ENCODE measurements around the gene SUPV3L1.
"Not testable (repeated sequence)": the region's sequence is repeated elsewhere in the genome, so short reads cannot be mapped to it uniquely, and the experiment has no call there.

The SUPV3L1 gene

DNA sequence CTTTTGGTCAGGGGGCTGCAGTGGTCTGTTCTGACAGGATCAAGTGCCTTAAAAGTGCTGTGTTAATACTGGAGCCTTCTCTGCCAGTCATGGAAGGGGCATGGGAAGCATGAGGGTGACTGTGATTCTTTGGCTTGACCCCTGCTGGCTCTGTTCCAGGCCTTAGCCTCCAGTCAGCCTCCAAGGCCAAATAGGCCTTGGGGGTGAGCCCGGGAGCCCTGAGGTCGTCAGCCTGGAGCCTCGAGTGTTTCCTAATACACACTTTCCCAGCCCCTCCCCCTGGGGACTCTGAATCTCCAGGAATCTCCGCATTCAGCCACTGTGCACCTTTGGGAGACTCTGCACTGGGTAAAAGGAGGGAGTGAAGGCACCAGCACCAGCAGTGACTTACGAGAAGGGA, 50.1 kb downstream of the SUPV3L1 start:
- no peak for DNase-seq

DNA sequence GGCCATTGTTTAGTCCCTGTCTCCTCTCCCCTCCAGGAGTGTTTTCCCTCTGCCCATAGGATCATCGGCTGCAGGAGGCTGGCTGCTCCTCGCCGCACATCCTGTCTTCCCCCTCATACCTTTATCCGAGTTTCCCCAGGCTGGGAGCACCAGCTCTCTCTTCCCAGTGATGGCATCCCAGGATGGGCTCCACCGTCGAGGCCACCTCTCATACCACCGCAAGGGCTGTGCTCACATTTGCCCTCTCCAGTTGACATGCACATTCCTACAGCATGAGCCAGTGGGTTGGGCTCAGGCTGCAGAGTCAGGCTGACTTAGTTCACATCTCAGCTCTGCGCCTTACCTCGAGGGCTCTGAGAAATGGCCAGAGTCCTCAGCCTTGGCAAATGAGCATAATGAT, 52.2 kb downstream of the SUPV3L1 start:
- no peak for DNase-seq

- DNase-seq: peak in 1 of 51 donors; percentile 18
These were observed 52.9 kb downstream of the SUPV3L1 start for GRCh38 chr10:69232736-69233480.

DNA sequence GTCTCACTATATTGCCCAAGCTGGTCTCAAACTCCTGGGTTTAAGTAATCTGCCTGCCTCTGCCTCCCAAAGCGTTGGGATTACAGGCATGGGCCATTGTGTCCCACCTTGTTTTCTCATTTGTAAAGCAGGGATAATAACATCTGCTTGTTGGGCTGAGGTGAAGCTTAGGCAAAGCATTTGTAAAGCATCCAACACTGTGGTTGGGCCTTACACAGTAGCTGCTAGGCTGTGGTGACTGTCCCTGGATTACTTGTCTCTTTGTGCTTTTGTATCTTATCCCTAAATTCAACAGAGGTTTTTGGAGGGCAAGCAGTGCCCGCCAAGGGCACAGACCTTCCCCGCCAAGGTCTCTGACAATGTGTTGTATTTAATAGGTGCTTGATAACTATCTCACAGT, 54.4 kb downstream of the SUPV3L1 start:
- DNase-seq: no peak

DNA sequence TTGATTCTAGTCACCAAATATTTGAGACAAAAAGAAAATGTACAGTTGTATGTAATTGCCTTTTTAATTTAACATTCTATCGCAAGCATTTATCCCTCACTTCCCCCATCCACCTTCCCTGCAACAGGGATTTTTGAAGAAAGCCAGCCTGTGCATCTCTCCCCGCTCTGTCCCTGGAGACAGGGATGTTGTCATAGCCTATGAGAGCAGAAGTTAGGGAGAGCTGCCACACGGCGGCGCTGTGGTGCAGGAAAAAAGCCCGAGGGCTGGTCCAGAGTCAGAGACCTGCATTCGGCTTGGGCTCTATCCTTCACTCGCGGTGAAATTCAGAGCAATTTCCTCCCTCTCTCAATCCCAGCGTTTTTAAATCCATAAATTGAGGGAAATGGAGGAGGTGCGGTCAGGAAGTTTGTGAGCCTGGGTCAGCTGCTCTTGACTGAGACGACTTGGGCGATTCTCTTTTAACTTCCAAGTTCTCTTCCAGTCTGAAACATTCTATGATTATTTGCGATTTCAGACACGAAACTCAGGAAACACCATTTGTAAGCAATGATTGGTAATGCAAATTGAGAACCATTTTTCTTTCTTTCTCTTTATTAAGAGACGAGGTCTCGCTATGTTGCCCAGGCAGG, 57.6 kb downstream of the SUPV3L1 start:
- peak in 49 of 51 donors; percentile 8 to 92 (median 72) for DNase-seq

GRCh38 chr10:69239136-69239535, 59.1 kb downstream of the SUPV3L1 start:
- no peak for DNase-seq

GRCh38 chr10:69239816-69240434, 59.9 kb downstream of the SUPV3L1 start:
- DNase-seq: no peak

GRCh38 chr10:69240455-69240854, 60.4 kb downstream of the SUPV3L1 start:
- no peak for DNase-seq

- DNase-seq: no peak
These were observed 61.5 kb downstream of the SUPV3L1 start for GRCh38 chr10:69241575-69241974.

- DNase-seq: no peak
These were observed 62.2 kb downstream of the SUPV3L1 start for GRCh38 chr10:69242040-69242851.

- peak in 49 of 51 donors; percentile 5 to 90 (median 55) for DNase-seq
These were observed 62.8 kb downstream of the SUPV3L1 start for GRCh38 chr10:69242852-69243212.

DNA sequence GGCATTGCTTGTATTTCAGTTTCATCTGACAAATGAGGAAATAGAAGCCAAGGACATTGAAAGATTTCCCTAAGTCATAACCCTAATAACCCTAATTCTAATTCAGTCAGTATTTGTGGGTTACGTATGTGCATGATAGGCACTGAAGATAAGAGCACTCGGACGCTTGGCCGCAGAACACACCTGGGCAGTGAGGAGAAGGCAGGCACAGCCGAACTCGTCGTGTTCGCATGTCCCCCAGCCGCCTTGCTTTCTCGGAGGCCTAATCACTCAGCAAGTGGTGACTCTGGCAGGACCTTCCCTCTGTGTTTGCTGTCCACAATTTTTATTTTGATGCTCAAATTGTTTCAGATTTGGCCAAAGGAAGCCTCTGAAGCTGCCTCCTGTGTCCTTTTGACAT, 63.8 kb downstream of the SUPV3L1 start:
- no peak for DNase-seq

GRCh38 chr10:69246036-69246435, 66.0 kb downstream of the SUPV3L1 start:
- no peak for DNase-seq

GRCh38 chr10:69246581-69247312, 66.7 kb downstream of the SUPV3L1 start:
- DNase-seq: no peak

DNA sequence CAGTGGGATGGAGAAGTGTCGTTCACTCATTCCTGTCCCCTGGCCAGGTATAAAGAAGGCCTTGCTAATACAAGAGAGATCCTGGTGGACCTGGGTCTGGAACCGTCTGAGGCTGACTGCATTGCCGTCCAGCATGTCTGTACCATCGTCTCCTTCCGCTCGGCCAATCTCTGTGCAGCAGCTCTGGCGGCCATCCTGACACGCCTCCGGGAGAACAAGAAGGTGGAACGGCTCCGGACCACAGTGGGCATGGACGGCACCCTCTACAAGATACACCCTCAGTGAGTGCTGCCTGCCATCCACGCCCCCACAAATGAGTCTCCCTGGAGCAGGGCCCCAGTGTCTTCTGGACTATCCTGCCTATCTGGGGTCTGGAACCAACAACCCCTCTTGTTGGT, 67.3 kb downstream of the SUPV3L1 start:
- no peak for DNase-seq

DNA sequence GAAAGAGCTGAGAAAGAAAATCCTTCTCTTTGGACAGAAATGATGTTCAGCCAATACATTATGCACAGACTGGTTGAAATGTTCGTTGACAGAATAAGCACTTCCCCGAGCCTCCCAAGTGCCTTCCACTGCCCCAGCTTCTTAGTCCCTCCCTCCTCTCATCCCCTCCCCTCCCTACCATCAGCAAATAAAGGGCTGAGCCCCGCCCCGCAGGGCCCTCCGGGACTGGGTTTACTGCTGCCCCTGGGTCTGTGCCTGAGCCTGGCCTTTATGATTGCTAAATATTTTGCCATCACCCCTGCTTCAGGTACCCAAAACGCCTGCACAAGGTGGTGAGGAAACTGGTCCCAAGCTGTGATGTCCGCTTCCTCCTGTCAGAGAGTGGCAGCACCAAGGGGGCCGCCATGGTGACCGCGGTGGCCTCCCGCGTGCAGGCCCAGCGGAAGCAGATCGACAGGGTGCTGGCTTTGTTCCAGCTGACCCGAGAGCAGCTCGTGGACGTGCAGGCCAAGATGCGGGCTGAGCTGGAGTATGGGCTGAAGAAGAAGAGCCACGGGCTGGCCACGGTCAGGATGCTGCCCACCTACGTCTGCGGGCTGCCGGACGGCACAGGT, 68.2 kb downstream of the SUPV3L1 start:
- DNase-seq: no peak

DNA sequence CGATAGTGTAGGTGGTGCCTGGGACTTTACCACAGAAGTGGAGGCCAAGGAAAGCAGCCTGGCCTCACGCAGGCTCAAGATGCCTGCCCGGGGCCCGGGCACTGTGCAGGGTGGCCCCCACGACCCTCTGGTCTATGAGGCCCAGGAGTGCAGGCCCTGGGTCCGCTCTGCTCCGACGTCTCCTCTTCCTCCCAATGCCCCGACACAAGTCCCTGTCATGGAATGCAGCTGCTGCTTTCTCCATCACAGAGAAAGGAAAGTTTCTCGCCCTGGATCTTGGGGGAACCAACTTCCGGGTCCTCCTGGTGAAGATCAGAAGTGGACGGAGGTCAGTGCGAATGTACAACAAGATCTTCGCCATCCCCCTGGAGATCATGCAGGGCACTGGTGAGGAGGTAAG, 70.0 kb downstream of the SUPV3L1 start:
- DNase-seq: no peak

DNA sequence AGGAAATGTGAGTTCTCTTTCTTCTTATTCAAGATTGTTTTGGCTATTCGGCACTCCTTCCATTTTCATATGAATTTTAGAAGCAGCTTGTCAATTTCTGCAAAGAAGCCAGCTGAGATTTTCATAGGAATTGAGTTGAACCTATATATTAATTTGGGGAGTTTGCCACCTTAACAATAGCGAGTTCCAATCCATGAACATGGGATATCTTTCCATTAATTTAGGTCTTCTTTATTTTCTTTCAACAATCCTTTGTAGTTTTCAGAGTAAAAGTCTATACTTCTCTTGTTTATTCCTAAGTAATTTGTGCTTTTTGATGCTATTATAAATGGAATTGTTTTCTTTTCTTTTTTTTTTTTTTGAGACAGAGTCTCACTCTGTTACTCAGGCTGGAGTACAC, 71.4 kb downstream of the SUPV3L1 start:
- not testable (repeated sequence) for DNase-seq

DNA sequence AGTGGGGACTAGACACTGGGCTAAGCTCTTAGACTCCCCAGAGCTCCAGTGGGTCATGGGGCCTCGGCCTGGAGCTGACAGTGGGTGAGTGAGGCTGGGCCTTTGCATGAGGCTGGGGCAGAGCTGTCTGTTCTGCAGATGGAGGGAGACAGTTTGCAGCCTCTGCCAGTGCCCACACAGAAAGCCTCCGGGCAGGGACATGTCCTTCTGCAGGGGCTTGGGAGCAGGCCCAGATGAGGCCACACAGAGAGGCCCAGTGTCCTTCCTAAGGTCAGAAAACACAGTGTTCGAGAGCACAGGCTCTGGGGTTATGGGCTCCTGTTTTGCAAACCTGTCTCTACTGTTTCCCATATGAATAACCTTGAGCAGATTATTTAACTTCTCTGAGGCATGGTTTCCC, 73.1 kb downstream of the SUPV3L1 start:
- no peak for DNase-seq

DNA sequence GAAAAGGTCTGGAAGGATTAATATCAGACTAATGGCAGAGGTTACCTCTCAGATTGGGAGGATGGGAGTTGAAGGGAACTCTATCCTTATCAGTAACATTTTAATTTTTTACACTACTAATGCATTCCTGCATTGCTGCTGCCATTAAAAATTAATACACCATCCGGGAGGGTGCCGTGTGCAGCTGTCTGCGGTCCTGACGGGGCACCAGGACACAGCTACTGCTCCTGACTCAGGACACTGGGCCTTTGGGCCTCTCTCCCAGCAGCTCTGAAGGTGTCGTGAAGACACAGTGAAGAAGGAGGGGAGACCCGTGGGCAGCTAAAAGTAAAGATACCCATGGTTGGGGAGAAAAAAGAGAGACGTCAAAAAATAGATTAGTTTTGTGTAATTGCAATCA, 74.8 kb downstream of the SUPV3L1 start:
- DNase-seq: no peak
